Colonic mucosa (tissue), 4 donors: Measurements from ENCODE around the gene POLR3F. TPM values are rescaled to one million over a fixed set of nuclear protein-coding genes. Genes with fewer than 3 reads are reported as not detected.

Source experiments
- DNase-seq: peaks from one replicate; pipeline ENCODE4 v3.0.0-alpha.2; 2020
- H3K27ac ChIP-seq: fragments of 200-600 bp; one replicate; pipeline ENCODE4 v1.8.0; 2021
- H3K27me3 ChIP-seq: fragments of 200-600 bp; one replicate; pipeline ENCODE4 v1.8.0; 2021
- H3K36me3 ChIP-seq: fragments of 200-600 bp; one replicate; pipeline ENCODE4 v1.8.0; 2021
- H3K4me1 ChIP-seq: fragments of 200-600 bp; one replicate; pipeline ENCODE4 v1.8.0; 2021; ENCODE audit warnings: mild to moderate bottlenecking
- H3K4me3 ChIP-seq: fragments of 200-600 bp; one replicate; pipeline ENCODE4 v1.8.0; 2021
- H3K9ac ChIP-seq, 2 donors: one replicate each; pipeline ENCODE4 v1.7.0; 2013; ENCODE audit warnings: control low read depth in 2 of 2, low read depth in 2 of 2, low read length in 2 of 2
- H3K9me3 ChIP-seq: fragments of 200-600 bp; one replicate; pipeline ENCODE4 v1.8.0; 2021
- CTCF ChIP-seq: fragments of 200-600 bp; IDR thresholded peaks from one replicate; pipeline ENCODE4 v1.8.0; 2022; ENCODE audit warnings: antibody characterized with exemption, mild to moderate bottlenecking
- intact Hi-C: fragments of 100-400 bp; cut with DNase I; formaldehyde crosslinking; loops from one replicate; pipeline ENCODE4 v1.14.1; 2022
- total RNA-seq, 2 donors: library from RNA; stranded (reverse); fragmentation: NEBNext Ultra II Directional in 1 of 2; extraction: Animal tissue kit (Norgen Biotek cat#: 25700) in 1 of 2; gene quantifications; one replicate each; pipeline ENCODE4 v1.2.1, GENCODE V29; 2021
- donor health status: healthy.
- donor health status: DM: no; HTN: no; CAD: no.
- donor health status: DM: no; HTN: no; CAD: no.

POLR3F gene
- total RNA-seq, 2 donors from 2014 or later = 5.5 to 8.9 TPM

DNA sequence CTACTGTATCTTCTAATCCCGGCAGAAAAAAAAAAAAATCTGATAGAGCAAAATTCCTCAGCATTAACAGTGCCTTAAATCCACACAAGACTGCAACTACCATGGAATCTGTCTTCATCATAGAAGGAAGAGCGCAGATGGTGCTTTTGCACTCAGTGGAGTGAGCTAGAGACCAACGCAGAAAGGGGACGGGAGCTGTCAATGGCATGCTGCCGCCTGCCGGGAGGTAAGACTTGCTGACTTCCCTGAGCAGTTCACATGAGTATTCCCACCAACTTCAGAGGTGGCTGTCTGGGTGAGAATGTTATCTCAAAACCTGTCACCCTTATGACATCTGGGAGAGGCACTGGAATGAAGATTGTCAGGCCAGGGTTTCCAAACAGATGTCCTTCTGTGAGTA, 36.0 kb upstream of the POLR3F start:
- Histone ChIP-seq H3K9ac (no peak overlapping the region), H3K4me3 (no peak overlapping the region), H3K4me1 (no peaks in the 10 kb centered on the region), H3K27me3 (no peaks in the 10 kb centered on the region), H3K36me3 (no peaks in the 10 kb centered on the region), H3K27ac (no peak overlapping the region), H3K9me3 (no peaks in the 10 kb centered on the region)
- intact Hi-C loops = no loop called here
- no peak for DNase-seq
- TF ChIP-seq CTCF = no peak

- Histone ChIP-seq H3K4me1 (no peaks in the 10 kb centered on the region), H3K27ac (no peak overlapping the region), H3K9ac (no peak overlapping the region), H3K4me3 (no peak overlapping the region), H3K36me3 (no peaks in the 10 kb centered on the region), H3K9me3 (no peaks in the 10 kb centered on the region), H3K27me3 (no peaks in the 10 kb centered on the region)
- DNase-seq = no peak
- intact Hi-C loops = no loop called here
- no peak for TF ChIP-seq CTCF
Measured at GRCh38 chr20:18436847-18437246, 30.3 kb upstream of the POLR3F start.

- H3K36me3 ChIP-seq = no peaks in the 10 kb centered on the region
- TF ChIP-seq CTCF = no peak
- intact Hi-C loops = no loop called here
- H3K4me3 ChIP-seq = no peak overlapping the region
- no peaks in the 10 kb centered on the region for H3K4me1 ChIP-seq
- no peaks in the 10 kb centered on the region for H3K27me3 ChIP-seq
- no peaks in the 10 kb centered on the region for H3K9me3 ChIP-seq
- H3K27ac ChIP-seq = no peak overlapping the region
- DNase-seq = no peak
- H3K9ac ChIP-seq = no peak overlapping the region
Measured at GRCh38 chr20:18440403-18440802, 26.8 kb upstream of the POLR3F start.

DNA sequence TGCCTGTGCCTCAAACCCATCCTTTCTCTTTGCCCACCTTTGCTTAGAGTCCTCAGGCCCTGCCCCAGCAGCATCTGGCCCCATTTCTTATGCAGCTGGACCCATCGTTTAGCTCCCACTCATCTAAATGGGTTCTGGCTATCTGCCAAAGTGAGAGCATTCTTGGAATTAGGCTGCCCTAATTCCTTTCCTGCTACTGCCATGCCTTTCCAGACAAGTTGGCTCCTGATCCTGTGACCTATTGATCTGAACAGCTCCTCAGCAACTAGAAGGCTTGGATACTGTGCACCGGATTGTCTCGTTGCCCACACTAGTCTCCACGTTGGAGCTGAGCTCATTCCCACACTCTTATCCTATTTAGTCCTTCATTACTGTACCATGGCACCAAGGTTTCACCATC, 23.3 kb upstream of the POLR3F start:
- H3K9me3 ChIP-seq = no peaks in the 10 kb centered on the region
- no peak overlapping the region for H3K9ac ChIP-seq
- H3K4me3 ChIP-seq = no peak overlapping the region
- no peaks in the 10 kb centered on the region for H3K4me1 ChIP-seq
- no peak for DNase-seq
- H3K36me3 ChIP-seq = no peaks in the 10 kb centered on the region
- no peak overlapping the region for H3K27ac ChIP-seq
- intact Hi-C loops = no loop called here
- TF ChIP-seq CTCF = no peak
- no peaks in the 10 kb centered on the region for H3K27me3 ChIP-seq

- Histone ChIP-seq H3K4me3 (no peak overlapping the region), H3K4me1 (no peaks in the 10 kb centered on the region), H3K36me3 (no peaks in the 10 kb centered on the region), H3K9ac (no peak overlapping the region), H3K27me3 (no peaks in the 10 kb centered on the region), H3K27ac (no peak overlapping the region), H3K9me3 (no peaks in the 10 kb centered on the region)
- intact Hi-C loops = no loop called here
- no peak for DNase-seq
- no peak for TF ChIP-seq CTCF
Measured at GRCh38 chr20:18456600-18456999, 10.6 kb upstream of the POLR3F start.
